T47D (cell line): ENCODE results near the gene LBHD1.
"Not testable (repeated sequence)": the region's sequence is repeated elsewhere in the genome, so short reads cannot be mapped to it uniquely, and the experiment has no call there.

Experiments
- DNase-seq, 2 experiments: peaks; one replicate each; pipeline versions ENCODE4 v3.0.0 to v3.0.0-alpha.2; 2011 to 2012; ENCODE audit warnings: low read depth in 1 of 2, low spot score in 1 of 2
- JUND ChIP-seq: IDR thresholded peaks from 2 replicates; pipeline ENCODE4 v1.6.1; 2012; ENCODE audit warnings: low read depth
- in situ Hi-C: cut with HindIII; loops from 2 replicates; pipeline ENCODE4 v1.10.0; 2016; ENCODE audit warnings: low sequenced_read_pairs, low pct_unique_long_range_greater_than_20kb

LBHD1 gene

GRCh38 chr11:62707277-62707861, 35.3 kb upstream of the LBHD1 start, which contains the start of the genes BSCL2 and GNG3:
Gene BSCL2, minus strand, starts transcription at chr11:62707424. Its CDS starts 229 bp downstream, at chr11:62707195.
Gene GNG3, plus strand, starts transcription at chr11:62707676. Its CDS starts 620 bp downstream, at chr11:62708296.
- DNase-seq: no peak
- in situ Hi-C loops: no loop called here
- TF ChIP-seq JUND: no peak

- in situ Hi-C loops: no loop called here
- no peak for DNase-seq
- TF ChIP-seq JUND: no peak
Measured at GRCh38 chr11:62706850-62707247, 34.8 kb upstream of the LBHD1 start.

GRCh38 chr11:62705880-62706849, 34.1 kb upstream of the LBHD1 start:
- in situ Hi-C loops: no loop called here
- no peak for TF ChIP-seq JUND
- DNase-seq: peak; percentile 93 to 96

- DNase-seq: peak; percentile 61 to 64
- TF ChIP-seq JUND: no peak
- in situ Hi-C loops: no loop called here
Measured at GRCh38 chr11:62705413-62705812, 33.3 kb upstream of the LBHD1 start.

- in situ Hi-C loops, DNase-seq: not testable (repeated sequence)
Measured at GRCh38 chr11:62703921-62704320, 31.9 kb upstream of the LBHD1 start.

- DNase-seq: no peak
- no peak for TF ChIP-seq JUND
- in situ Hi-C loops: no loop called here
Measured at GRCh38 chr11:62702246-62702645, 30.2 kb upstream of the LBHD1 start.

- peak; percentile 77 to 89 for DNase-seq
- in situ Hi-C loops: no loop called here
Measured at GRCh38 chr11:62694455-62695167, 22.5 kb upstream of the LBHD1 start.

GRCh38 chr11:62693624-62694023, 21.6 kb upstream of the LBHD1 start:
- DNase-seq, in situ Hi-C loops: not testable (repeated sequence)

More at GRCh38 chr11:62694455-62695167, 22.5 kb upstream of the LBHD1 start:
- no peak for TF ChIP-seq JUND

GRCh38 chr11:62689421-62690183, 17.5 kb upstream of the LBHD1 start, which contains the start of gene LRRN4CL:
Gene LRRN4CL, minus strand, starts transcription at chr11:62689530. Its CDS starts 1,022 bp downstream, at chr11:62688508.
- no peak for DNase-seq
- in situ Hi-C loops: no loop called here
- no peak for TF ChIP-seq JUND

GRCh38 chr11:62688491-62688890, 16.4 kb upstream of the LBHD1 start:
- no peak for DNase-seq
- TF ChIP-seq JUND: no peak
- in situ Hi-C loops: no loop called here

- no peak for DNase-seq
- TF ChIP-seq JUND: no peak
- in situ Hi-C loops: no loop called here
Measured at GRCh38 chr11:62687508-62688396, 15.7 kb upstream of the LBHD1 start.
